Measurements from ENCODE around the gene CADPS2. TPM values are rescaled to one million over a fixed set of nuclear protein-coding genes. Genes with fewer than 3 reads are reported as not detected.

Gene CADPS2
- total RNA-seq, 2 experiments from 2014 or later, result not detected

GRCh38 chr7:122605929-122606328 lies 280.3 kb downstream of the CADPS2 start:
- H3K4me1 Mint-ChIP-seq (ENCODE audit: low read depth), result no peaks in the 10 kb centered on the region
- Histone ChIP-seq H3K9me3 (ENCODE audit: control insufficient read depth in 1 of 2, insufficient read depth in 1 of 2, low read length in 2 of 2) (no peaks in the 10 kb centered on the region), H3K4me1 (ENCODE audit: insufficient read depth, low read length) (no peaks in the 10 kb centered on the region), H3K36me3 (ENCODE audit: insufficient read depth, low read length) (no peaks in the 10 kb centered on the region), H3K27ac (ENCODE audit: low read depth in 1 of 2, low read length in 2 of 2) (no peak overlapping the region), H3K27me3 (ENCODE audit: control insufficient read depth in 1 of 2, insufficient read depth in 2 of 2, low read length in 2 of 2) (no peaks in the 10 kb centered on the region), H3K4me3 (ENCODE audit: low read length) (no peak overlapping the region)
- no peak for ATAC-seq (ENCODE audit: poor library complexity)
- CTCF ChIA-PET, result no interaction called here
- H3K4me3 Mint-ChIP-seq, result no peak overlapping the region
- H3K9me3 Mint-ChIP-seq, result peaks cover 8% of the 10 kb centered on the region
- H3K36me3 Mint-ChIP-seq (ENCODE audit: low read depth), result no peaks in the 10 kb centered on the region
- intact Hi-C loops (cut with DNase I, micrococcal nuclease), result no loop called here
- POLR2A ChIA-PET, result no interaction called here
- no peaks in the 10 kb centered on the region for H3K27me3 Mint-ChIP-seq
- no peak for TF ChIP-seq CTCF (IDR thresholded peaks at IDR 0.05)
- no peak overlapping the region for H3K27ac Mint-ChIP-seq
- DNase-seq, result no peak

GRCh38 chr7:122604251-122604650 lies 282.0 kb downstream of the CADPS2 start:
- intact Hi-C loops (cut with DNase I, micrococcal nuclease), result no loop called here
- ATAC-seq (ENCODE audit: poor library complexity) (no peak), DNase-seq (no peak)
- Histone ChIP-seq H3K36me3 (ENCODE audit: insufficient read depth, low read length) (no peaks in the 10 kb centered on the region), H3K9me3 (ENCODE audit: control insufficient read depth in 1 of 2, insufficient read depth in 1 of 2, low read length in 2 of 2) (no peaks in the 10 kb centered on the region), H3K4me1 (ENCODE audit: insufficient read depth, low read length) (no peaks in the 10 kb centered on the region), H3K4me3 (ENCODE audit: low read length) (no peak overlapping the region), H3K27ac (ENCODE audit: low read depth in 1 of 2, low read length in 2 of 2) (no peak overlapping the region), H3K27me3 (ENCODE audit: control insufficient read depth in 1 of 2, insufficient read depth in 2 of 2, low read length in 2 of 2) (no peaks in the 10 kb centered on the region)
- H3K27me3 Mint-ChIP-seq, result no peaks in the 10 kb centered on the region
- no peak overlapping the region for H3K4me3 Mint-ChIP-seq
- ChIA-PET POLR2A (no interaction called here), CTCF (no interaction called here)
- H3K36me3 Mint-ChIP-seq (ENCODE audit: low read depth), result no peaks in the 10 kb centered on the region
- TF ChIP-seq CTCF (IDR thresholded peaks at IDR 0.05), result no peak
- no peak overlapping the region for H3K27ac Mint-ChIP-seq
- peaks cover 3% of the 10 kb centered on the region for H3K9me3 Mint-ChIP-seq
- no peaks in the 10 kb centered on the region for H3K4me1 Mint-ChIP-seq (ENCODE audit: low read depth)

- CTCF ChIA-PET, result no interaction called here
- POLR2A ChIA-PET, result no interaction called here
Observed at GRCh38 chr7:122602800-122603199, 283.5 kb downstream of the CADPS2 start.

More at GRCh38 chr7:122602800-122603199, 283.5 kb downstream of the CADPS2 start:
- Histone ChIP-seq H3K27me3 (ENCODE audit: control insufficient read depth in 1 of 2, insufficient read depth in 2 of 2, low read length in 2 of 2) (no peaks in the 10 kb centered on the region), H3K36me3 (ENCODE audit: insufficient read depth, low read length) (no peaks in the 10 kb centered on the region), H3K9me3 (ENCODE audit: control insufficient read depth in 1 of 2, insufficient read depth in 1 of 2, low read length in 2 of 2) (no peaks in the 10 kb centered on the region), H3K27ac (ENCODE audit: low read depth in 1 of 2, low read length in 2 of 2) (no peak overlapping the region), H3K4me1 (ENCODE audit: insufficient read depth, low read length) (no peaks in the 10 kb centered on the region), H3K4me3 (ENCODE audit: low read length) (no peak overlapping the region)
- H3K4me3 Mint-ChIP-seq, result no peak overlapping the region
- no peaks in the 10 kb centered on the region for H3K27me3 Mint-ChIP-seq
- DNase-seq, result no peak
- no peaks in the 10 kb centered on the region for H3K36me3 Mint-ChIP-seq (ENCODE audit: low read depth)
- ATAC-seq (ENCODE audit: poor library complexity), result no peak
- H3K27ac Mint-ChIP-seq, result no peak overlapping the region
- intact Hi-C loops (cut with DNase I, micrococcal nuclease), result no loop called here
- peaks cover 3% of the 10 kb centered on the region for H3K9me3 Mint-ChIP-seq
- TF ChIP-seq CTCF (IDR thresholded peaks at IDR 0.05), result no peak
- no peaks in the 10 kb centered on the region for H3K4me1 Mint-ChIP-seq (ENCODE audit: low read depth)

Data from CD4-positive, alpha-beta T cell (primary cell).